GM19193 (cell line): ENCODE data around the gene DNAJC13.

ENCODE experiments used
- POLR2A ChIP-seq: IDR thresholded peaks from 4 replicates; pipeline ENCODE4 v1.6.1; 2011; ENCODE audit not compliant: insufficient read depth, insufficient read length; ENCODE audit errors: extremely low read depth

The DNAJC13 gene

GRCh38 chr3:132549169-132549568, 131.9 kb downstream of the DNAJC13 start:
- TF ChIP-seq POLR2A: no peak

GRCh38 chr3:132549890-132550578, 132.7 kb downstream of the DNAJC13 start:
- TF ChIP-seq POLR2A: no peak

GRCh38 chr3:132550579-132551305, 133.4 kb downstream of the DNAJC13 start:
- no peak for TF ChIP-seq POLR2A

DNA sequence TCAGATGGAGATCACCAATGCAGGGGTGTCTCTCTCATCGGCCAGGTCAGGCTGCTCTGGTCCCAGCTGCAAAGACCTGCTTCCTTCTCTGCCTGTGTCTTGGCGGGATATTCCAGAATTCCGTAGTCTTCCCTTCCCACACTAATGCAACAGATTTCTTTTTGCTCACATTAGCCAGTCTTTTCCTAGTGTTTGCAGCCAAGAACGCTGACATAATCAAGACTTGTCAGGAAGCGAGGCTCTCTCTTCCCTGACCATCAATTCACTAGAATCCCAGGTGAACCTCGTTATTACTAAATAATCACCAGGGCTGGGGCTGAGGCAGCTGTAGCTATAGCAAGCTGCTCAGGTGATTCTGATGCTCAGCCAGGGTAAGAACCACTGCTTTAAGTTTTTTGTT, 136.5 kb downstream of the DNAJC13 start:
- TF ChIP-seq POLR2A: no peak

- no peak for TF ChIP-seq POLR2A
Measured at GRCh38 chr3:132554437-132554836, 137.1 kb downstream of the DNAJC13 start.

DNA sequence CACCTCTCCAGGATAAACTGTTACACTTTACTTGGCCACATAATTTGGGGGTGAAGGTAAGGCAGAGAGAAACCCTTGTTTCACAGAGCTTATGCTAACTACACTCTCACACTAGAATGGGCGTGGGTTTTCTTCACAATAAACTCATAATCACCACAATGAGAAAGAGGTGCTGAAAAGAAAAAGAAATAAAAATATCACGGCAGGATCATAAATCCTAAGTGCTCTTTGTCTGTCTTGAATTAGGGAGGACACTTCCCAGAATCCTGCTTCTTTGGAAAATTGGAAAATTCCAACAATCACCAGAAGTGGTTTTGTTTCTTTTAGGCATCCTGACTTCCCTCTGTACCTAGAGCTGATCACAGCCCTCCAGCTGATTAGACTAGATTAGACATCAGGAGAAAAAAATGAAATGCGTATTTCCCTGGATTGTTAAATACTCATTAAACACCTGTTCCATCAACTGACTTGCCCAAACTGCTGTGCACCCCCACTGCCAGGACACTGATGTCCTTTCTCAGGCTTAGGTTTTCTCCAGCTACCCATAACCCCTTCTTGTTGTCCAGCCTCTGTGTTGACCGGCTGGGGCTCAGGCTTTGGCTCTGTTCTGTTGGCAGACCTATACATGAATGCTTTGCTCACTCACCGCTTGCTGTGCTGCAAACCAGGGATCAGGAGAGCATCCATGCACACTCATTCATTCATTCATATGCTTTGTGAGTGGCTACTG, 138.2 kb downstream of the DNAJC13 start:
- TF ChIP-seq POLR2A: no peak

DNA sequence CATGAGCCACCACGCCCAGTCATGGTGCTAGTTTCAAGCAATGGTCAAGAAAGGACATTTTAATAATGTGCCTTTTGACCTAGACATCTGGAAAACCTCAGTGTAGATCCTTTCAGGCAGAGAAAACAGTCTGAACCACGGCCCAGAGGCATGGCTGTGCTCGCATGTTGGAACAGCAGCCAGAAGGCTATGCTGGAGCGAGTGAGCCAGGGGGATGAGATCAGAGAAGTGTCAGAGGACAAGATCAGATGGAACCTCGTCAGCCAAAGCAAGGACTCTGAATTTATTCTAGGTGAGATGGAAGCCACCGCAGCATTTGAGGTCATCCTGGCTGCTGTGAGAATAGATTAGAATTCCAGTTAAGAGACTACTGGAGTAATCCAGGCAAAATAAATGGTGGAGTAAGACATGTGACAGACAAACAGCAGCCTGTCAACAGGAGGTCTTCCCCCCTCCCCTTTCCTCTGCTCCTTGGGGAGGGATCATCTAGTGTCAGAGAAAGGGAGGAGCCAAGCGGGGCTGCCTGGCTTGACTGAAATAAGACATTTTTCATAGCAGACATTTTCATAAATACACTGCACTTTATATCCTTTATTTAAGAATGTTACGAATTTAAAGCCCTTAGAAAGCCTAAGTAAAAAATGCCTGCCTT, 139.3 kb downstream of the DNAJC13 start:
- no peak for TF ChIP-seq POLR2A

- no peak for TF ChIP-seq POLR2A
Measured at GRCh38 chr3:132561003-132561402, 143.7 kb downstream of the DNAJC13 start.

GRCh38 chr3:132563420-132564069, 146.2 kb downstream of the DNAJC13 start:
- no peak for TF ChIP-seq POLR2A

GRCh38 chr3:132564070-132564465, 146.8 kb downstream of the DNAJC13 start:
- no peak for TF ChIP-seq POLR2A

GRCh38 chr3:132568422-132568821, 151.1 kb downstream of the DNAJC13 start:
- TF ChIP-seq POLR2A: no peak

DNA sequence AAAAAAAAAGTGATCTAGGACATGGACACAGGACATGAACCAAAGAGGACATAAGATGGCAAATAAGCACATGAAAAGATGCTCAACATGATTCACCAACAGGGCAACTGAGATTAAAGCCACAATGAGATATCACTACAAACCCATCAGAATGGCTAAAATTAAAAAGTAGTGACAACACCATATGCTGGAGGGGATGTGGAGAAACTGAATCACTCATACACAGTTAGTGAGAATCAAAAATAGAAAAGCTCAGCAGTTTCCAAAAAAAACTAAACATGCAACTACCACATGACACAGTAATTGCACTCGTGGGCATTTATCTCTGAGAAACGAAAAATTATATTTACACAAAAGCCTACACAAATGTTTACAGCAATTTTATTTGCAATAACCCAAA, 151.9 kb downstream of the DNAJC13 start:
- TF ChIP-seq POLR2A: no peak

DNA sequence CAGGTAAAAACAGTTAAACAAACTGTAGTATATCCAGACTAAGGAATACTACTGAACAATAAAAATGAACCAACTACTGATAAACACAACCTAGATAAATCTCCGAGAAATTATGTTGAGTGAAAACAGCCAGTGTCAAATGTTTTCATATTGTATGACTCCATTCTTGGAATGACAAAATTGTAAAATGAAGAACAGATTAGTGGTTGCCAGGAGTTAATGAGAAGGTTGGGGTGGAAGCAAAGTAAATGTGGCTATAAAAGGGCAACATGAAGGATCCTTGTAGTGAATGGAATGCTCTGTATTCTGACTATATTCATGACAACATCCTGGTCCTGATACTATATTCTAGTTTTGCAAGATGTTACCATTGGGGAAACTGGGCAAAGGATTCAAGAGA, 152.3 kb downstream of the DNAJC13 start:
- TF ChIP-seq POLR2A: no peak

GRCh38 chr3:132570016-132570415, 152.7 kb downstream of the DNAJC13 start:
- TF ChIP-seq POLR2A: no peak

GRCh38 chr3:132573797-132574211, 156.5 kb downstream of the DNAJC13 start:
- TF ChIP-seq POLR2A: no peak
